OCI-LY3 (cell line): Measurements from ENCODE around the gene DPP6.

Source experiments
- H2AFZ ChIP-seq: fragments of 200-600, 300-600 bp; shearing (Covaris generic); 2 replicates; pipeline ENCODE4 v1.6.0; 2014; ENCODE audit warnings: antibody characterized with exemption, low read depth, low read length
- H3K27ac ChIP-seq: fragments of 200-600, 300-600 bp; sonication (generic); 2 replicates; pipeline ENCODE4 v1.5.1; 2014; ENCODE audit warnings: mild to moderate bottlenecking, low read length, moderate library complexity, mixed read lengths
- H3K27me3 ChIP-seq: fragments of 200-600, 300-600 bp; sonication (generic); 2 replicates; pipeline ENCODE4 v1.6.1; 2014; ENCODE audit warnings: low read depth, low read length, mixed read lengths
- H3K36me3 ChIP-seq: fragments of 200-600, 300-600 bp; sonication (generic); replicated peaks from 2 replicates; pipeline ENCODE3; 2014; ENCODE audit warnings: low read depth, low read length, mixed read lengths
- H3K4me1 ChIP-seq: fragments of 300-600, 200-600 bp; sonication (generic); 2 replicates; pipeline ENCODE4 v1.6.1; 2014; ENCODE audit warnings: low read length, mixed read lengths
- H3K4me2 ChIP-seq: fragments of 200-600, 300-600 bp; sonication (generic); 2 replicates; pipeline ENCODE4 v1.6.1; 2014; ENCODE audit warnings: low read length, mixed read lengths
- H3K4me3 ChIP-seq: fragments of 300-600, 200-600 bp; sonication (generic); 2 replicates; pipeline ENCODE4 v1.5.1; 2014; ENCODE audit warnings: antibody characterized with exemption, mild to moderate bottlenecking, low read length, moderate library complexity
- H3K79me2 ChIP-seq: fragments of 300-600, 200-600 bp; shearing (Covaris generic); 2 replicates; pipeline ENCODE4 v1.6.1; 2014; ENCODE audit warnings: mild to moderate bottlenecking, low read length, mixed read lengths
- H3K9ac ChIP-seq: fragments of 300-600, 200-600 bp; shearing (Covaris generic); 2 replicates; pipeline ENCODE4 v1.6.0; 2014; ENCODE audit warnings: mild to moderate bottlenecking, low read length, moderate library complexity
- H3K9me3 ChIP-seq: fragments of 200-600, 300-600 bp; shearing (Covaris generic); 2 replicates; pipeline ENCODE4 v1.6.1; 2014; ENCODE audit warnings: low read length, mixed read lengths; ENCODE audit not compliant: insufficient read depth
- H4K20me1 ChIP-seq: fragments of 200-600, 300-600 bp; sonication (generic); 2 replicates; pipeline ENCODE4 v1.6.1; 2016; ENCODE audit warnings: low read length, mixed read lengths; ENCODE audit not compliant: insufficient read depth
- CTCF ChIP-seq: fragments of 200-600, 300-600 bp; sonication (generic); IDR thresholded peaks from 2 replicates; pipeline ENCODE4 v1.5.1; 2014; ENCODE audit warnings: antibody characterized with exemption, low read length, low read depth
- EZH2phosphoT487 ChIP-seq: fragments of 200-600 bp; shearing (Covaris generic); IDR thresholded peaks from 2 replicates; pipeline ENCODE4 v1.6.1; 2018; ENCODE audit warnings: antibody characterized with exemption, mixed run types, low read depth

Gene DPP6

DNA sequence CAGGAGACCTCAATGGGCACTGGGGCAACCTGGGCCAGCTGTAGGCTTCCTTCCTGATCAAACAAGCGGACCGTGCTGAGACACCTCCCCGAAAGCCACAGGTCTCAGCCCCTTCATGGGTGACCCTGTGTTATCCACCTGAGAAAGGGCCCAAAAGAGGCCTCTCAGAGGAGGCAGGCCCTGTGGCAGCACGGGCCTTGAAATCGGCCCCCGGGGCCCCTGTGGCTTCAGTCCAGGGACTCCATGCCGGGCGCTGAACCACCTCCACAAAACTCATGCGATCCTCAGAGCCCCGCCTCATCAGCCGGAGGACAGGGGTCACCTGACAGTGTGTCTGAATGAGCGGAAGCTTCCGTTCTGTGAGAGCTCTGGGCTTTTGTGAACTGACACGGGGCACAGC, 643.6 kb downstream of the DPP6 start:
- no peak overlapping the region for H3K4me2 ChIP-seq
- no peaks in the 10 kb centered on the region for H4K20me1 ChIP-seq
- TF ChIP-seq EZH2phosphoT487 = no peak
- TF ChIP-seq CTCF = no peak
- H3K9me3 ChIP-seq = no peaks in the 10 kb centered on the region
- H3K79me2 ChIP-seq = no peaks in the 10 kb centered on the region
- no peak overlapping the region for H3K27ac ChIP-seq
- H3K27me3 ChIP-seq = no peaks in the 10 kb centered on the region
- H2AFZ ChIP-seq = no peak overlapping the region
- no peak overlapping the region for H3K4me3 ChIP-seq
- H3K9ac ChIP-seq = no peak overlapping the region
- H3K4me1 ChIP-seq = no peaks in the 10 kb centered on the region
- H3K36me3 ChIP-seq = no peaks in the 10 kb centered on the region

DNA sequence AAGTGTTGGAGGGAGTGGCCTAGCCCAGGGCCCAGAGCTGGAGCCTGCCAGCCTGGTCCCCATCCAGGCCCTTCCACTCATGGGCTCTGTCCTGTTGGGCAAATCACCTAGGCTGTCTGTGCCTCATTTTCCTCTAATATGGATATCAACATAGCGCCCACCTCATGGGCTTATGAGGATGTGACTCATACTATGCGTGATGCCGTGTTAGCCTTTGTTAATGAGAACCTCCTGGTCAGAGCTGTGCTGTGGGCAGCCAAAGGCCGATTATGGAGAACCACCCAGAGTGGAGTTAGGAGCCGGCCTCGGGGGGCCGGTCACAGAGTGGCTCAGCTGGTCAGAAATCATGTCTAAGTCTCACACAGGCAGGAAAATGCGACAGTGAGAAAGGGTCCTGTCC, 644.4 kb downstream of the DPP6 start:
- Histone ChIP-seq H3K36me3 (no peaks in the 10 kb centered on the region), H3K27ac (no peak overlapping the region), H2AFZ (no peak overlapping the region), H3K79me2 (no peaks in the 10 kb centered on the region), H3K9ac (no peak overlapping the region), H3K9me3 (no peaks in the 10 kb centered on the region), H4K20me1 (no peaks in the 10 kb centered on the region), H3K27me3 (no peaks in the 10 kb centered on the region), H3K4me2 (no peak overlapping the region), H3K4me1 (no peaks in the 10 kb centered on the region), H3K4me3 (no peak overlapping the region)
- TF ChIP-seq CTCF = no peak
- no peak for TF ChIP-seq EZH2phosphoT487

GRCh38 chr7:154698726-154699291, 646.6 kb downstream of the DPP6 start:
- Histone ChIP-seq H3K4me1 (no peaks in the 10 kb centered on the region), H3K4me3 (no peak overlapping the region), H3K79me2 (no peaks in the 10 kb centered on the region), H3K4me2 (no peak overlapping the region), H3K9ac (no peak overlapping the region), H3K27ac (no peak overlapping the region), H4K20me1 (no peaks in the 10 kb centered on the region), H3K36me3 (no peaks in the 10 kb centered on the region), H3K9me3 (no peaks in the 10 kb centered on the region), H2AFZ (0 out of 2 replicates have a peak overlapping the region, but pooled peaks have one; percentile 63), H3K27me3 (no peaks in the 10 kb centered on the region)
- TF ChIP-seq EZH2phosphoT487 (no peak), CTCF (peak; percentile 50)

DNA sequence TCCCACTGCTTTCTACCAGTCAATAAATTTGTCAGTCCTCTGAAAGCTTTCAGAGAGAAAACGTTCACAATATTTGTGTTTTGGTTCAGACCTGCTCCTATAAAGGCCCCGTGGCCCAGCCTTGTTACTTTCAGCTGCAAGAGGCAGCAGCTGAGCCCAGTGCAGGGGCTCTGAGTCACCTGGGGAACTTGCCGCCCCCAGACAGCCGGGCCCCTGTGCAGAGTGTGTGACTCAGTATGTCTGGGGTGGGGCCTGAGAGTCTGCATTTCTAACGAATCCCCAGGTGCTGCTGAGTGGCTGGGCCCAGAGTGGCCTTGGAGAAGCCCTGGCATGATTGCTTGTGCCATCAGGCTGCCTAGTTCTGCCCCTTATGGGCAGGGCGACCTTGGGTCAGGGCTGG, 647.2 kb downstream of the DPP6 start:
- Histone ChIP-seq H3K4me2 (no peak overlapping the region), H3K4me3 (no peak overlapping the region), H2AFZ (no peak overlapping the region), H3K27me3 (no peaks in the 10 kb centered on the region), H4K20me1 (no peaks in the 10 kb centered on the region), H3K4me1 (no peaks in the 10 kb centered on the region), H3K36me3 (no peaks in the 10 kb centered on the region), H3K9ac (no peak overlapping the region), H3K9me3 (no peaks in the 10 kb centered on the region), H3K79me2 (no peaks in the 10 kb centered on the region), H3K27ac (no peak overlapping the region)
- no peak for TF ChIP-seq CTCF
- TF ChIP-seq EZH2phosphoT487 = no peak
